Lower lobe of right lung (tissue), 2 donors: Measurements from ENCODE around the gene ANGPTL3. TPM values are rescaled to one million over a fixed set of nuclear protein-coding genes. Genes with fewer than 3 reads are reported as not detected.

Experiments used
- ATAC-seq, 2 donors: fragments of 200-7000 bp; cut with Tn5 transposase; one replicate each; pipeline ENCODE4 v1.9.1; 2020 to 2022; ENCODE audit warnings: mild to moderate bottlenecking in 2 of 2, moderate library complexity in 2 of 2
- DNase-seq: peaks from one replicate; pipeline ENCODE4 v3.0.0-alpha.2; 2020
- H3K27ac ChIP-seq: fragments of 200-600 bp; one replicate; pipeline ENCODE4 v1.8.0; 2022
- H3K27me3 ChIP-seq: fragments of 200-600 bp; one replicate; pipeline ENCODE4 v1.8.0; 2022; ENCODE audit warnings: low read depth
- H3K36me3 ChIP-seq: fragments of 200-600 bp; one replicate; pipeline ENCODE4 v1.8.0; 2022; ENCODE audit warnings: mild to moderate bottlenecking
- H3K4me1 ChIP-seq: fragments of 200-600 bp; one replicate; pipeline ENCODE4 v1.8.0; 2022
- H3K4me3 ChIP-seq: fragments of 200-600 bp; one replicate; pipeline ENCODE4 v1.8.0; 2022; ENCODE audit warnings: mild to moderate bottlenecking
- H3K9me3 ChIP-seq: fragments of 200-600 bp; one replicate; pipeline ENCODE4 v1.8.0; 2022
- intact Hi-C: fragments of 100-400 bp; cut with DNase I; formaldehyde crosslinking; loops from one replicate; pipeline ENCODE4 v1.11.0; 2022
- total RNA-seq: library from RNA; stranded (reverse); fragmentation: NEBNext Ultra II Directional; extraction: Animal tissue kit (Norgen Biotek cat#: 25700); gene quantifications from one replicate; pipeline ENCODE4 v1.2.1, GENCODE V29; 2021
- TF ChIP-seq, protein P1 (sequence below): fragments of 200-600 bp; IDR thresholded peaks from one replicate; pipeline ENCODE4 v1.8.0; 2022; ENCODE audit warnings: antibody characterized with exemption, mild to moderate bottlenecking
- donor health status: DM: no; HTN: yes; CAD: no; lungs with severe emphysema.

Gene ANGPTL3
- total RNA-seq, 1 donor from 2014 or later: not detected

DNA sequence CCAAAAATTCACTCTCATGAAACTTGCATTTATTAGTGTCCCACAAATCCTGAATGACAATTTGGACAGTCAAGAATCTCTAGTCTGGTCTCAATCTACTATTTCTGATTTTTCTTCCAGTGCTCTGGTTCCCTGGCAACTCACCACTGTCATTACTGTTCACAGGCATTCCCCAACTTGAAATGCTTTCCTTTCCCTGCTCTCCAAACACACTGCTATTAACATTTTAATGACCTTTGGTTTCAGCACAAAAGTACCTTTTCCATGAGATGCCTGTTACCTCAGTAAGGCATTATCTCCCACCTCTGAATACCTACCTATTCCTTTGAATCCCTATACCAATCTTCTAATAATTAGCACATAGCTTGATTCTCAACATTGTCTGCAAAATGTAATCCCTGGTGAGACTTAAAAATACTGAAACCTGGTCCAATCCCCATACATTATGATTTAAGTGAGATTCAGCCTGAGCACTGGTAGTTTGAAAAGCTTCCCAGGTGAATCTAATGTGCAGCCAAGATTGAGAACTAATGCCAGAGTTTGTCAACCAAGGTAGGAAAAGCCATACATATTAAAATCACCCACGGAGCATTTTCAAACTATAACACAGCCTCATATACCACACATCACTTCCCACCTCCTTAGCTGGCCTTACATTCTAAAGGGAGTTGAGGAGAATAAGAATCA is 11.7 kb upstream of the ANGPTL3 start:
- no peaks in the 10 kb centered on the region for H3K9me3 ChIP-seq
- no peaks in the 10 kb centered on the region for H3K4me1 ChIP-seq
- DNase-seq (no peak), ATAC-seq (no peak)
- intact Hi-C loops: no loop called here
- no peaks in the 10 kb centered on the region for H3K27me3 ChIP-seq
- no peak overlapping the region for H3K27ac ChIP-seq
- TF ChIP-seq, protein P1, sequence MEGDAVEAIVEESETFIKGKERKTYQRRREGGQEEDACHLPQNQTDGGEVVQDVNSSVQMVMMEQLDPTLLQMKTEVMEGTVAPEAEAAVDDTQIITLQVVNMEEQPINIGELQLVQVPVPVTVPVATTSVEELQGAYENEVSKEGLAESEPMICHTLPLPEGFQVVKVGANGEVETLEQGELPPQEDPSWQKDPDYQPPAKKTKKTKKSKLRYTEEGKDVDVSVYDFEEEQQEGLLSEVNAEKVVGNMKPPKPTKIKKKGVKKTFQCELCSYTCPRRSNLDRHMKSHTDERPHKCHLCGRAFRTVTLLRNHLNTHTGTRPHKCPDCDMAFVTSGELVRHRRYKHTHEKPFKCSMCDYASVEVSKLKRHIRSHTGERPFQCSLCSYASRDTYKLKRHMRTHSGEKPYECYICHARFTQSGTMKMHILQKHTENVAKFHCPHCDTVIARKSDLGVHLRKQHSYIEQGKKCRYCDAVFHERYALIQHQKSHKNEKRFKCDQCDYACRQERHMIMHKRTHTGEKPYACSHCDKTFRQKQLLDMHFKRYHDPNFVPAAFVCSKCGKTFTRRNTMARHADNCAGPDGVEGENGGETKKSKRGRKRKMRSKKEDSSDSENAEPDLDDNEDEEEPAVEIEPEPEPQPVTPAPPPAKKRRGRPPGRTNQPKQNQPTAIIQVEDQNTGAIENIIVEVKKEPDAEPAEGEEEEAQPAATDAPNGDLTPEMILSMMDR: no peak
- H3K4me3 ChIP-seq: no peak overlapping the region
- peaks cover 12% of the 10 kb centered on the region for H3K36me3 ChIP-seq

DNA sequence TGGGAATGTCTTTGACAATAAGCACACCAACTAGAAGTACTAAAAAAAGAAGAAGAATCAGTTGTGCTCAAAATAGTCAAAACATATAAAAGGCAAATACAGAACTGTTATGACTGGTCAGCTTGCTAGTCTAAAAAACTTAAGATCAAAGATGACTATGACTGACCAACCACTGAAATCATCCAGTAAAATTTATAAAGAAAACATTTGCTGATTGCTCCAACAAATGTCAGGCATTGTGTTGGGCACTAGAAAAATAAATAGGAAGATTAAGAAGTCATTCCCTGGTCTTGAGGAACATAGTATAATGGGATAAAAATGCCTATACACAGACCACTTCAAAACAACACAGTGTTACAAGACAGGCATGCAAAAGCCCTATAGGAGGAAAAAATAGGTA is 9.3 kb upstream of the ANGPTL3 start:
- Histone ChIP-seq H3K4me1 (no peaks in the 10 kb centered on the region), H3K27me3 (no peaks in the 10 kb centered on the region), H3K27ac (no peak overlapping the region), H3K36me3 (peaks cover 6% of the 10 kb centered on the region), H3K9me3 (no peaks in the 10 kb centered on the region), H3K4me3 (no peak overlapping the region)
- TF ChIP-seq, protein P1: no peak
- no peak for DNase-seq
- no peak for ATAC-seq
- intact Hi-C loops: no loop called here

DNA sequence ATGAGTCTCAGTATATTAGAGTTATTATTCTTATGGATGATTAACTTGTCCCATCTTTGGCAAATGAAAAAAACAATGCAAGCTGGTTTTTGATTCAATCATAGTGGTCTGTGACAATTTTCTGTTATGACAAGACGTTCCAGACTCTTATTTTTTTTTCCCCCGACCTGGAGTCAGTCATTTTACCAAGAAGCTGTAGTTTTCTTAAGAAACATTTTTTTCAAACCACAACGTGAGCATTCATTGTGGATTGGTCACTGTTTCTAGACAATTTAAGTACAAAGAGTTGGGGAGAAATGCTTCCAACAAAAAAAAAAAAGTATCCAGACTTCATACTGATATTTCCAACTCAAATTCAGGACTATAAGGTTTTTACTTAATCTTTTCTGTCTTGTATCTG is 8.0 kb upstream of the ANGPTL3 start:
- TF ChIP-seq, protein P1: no peak
- no peak for ATAC-seq
- H3K36me3 ChIP-seq: peaks cover 6% of the 10 kb centered on the region
- no peaks in the 10 kb centered on the region for H3K9me3 ChIP-seq
- intact Hi-C loops: no loop called here
- H3K27ac ChIP-seq: no peak overlapping the region
- H3K27me3 ChIP-seq: no peaks in the 10 kb centered on the region
- no peak overlapping the region for H3K4me3 ChIP-seq
- H3K4me1 ChIP-seq: no peaks in the 10 kb centered on the region
- no peak for DNase-seq

DNA sequence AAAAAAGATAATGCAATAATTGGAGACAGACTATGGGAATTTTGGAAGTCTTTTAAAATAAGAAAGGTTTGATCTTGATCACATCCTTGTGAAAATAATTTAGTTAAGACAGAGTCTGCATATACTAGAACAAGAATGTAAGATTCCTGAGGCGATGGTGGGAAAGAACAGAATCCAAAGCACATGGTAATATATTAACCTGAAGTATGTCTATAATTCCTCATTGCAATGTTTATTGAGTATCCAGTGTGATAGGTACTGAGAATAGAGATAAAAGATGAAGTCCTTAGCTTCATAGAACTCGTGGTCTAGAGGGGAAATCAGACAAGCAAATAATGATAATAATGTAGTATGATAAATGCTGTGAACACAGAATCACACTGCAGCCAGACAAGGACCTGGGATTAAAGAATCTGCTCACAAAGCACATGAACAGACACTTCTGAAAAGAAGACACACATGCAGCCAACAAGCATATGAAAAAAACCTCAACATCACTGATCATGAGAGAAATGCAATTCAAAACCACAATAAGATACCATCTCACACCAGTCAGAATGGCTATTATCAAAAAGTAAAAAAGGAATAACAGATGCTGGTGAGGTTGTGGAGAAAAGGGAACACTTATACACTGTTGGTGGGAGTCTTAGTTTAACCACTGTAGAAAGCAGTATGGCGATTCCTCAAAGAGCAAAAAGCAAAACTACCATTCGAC is 6.9 kb upstream of the ANGPTL3 start:
- Histone ChIP-seq H3K27ac (no peak overlapping the region), H3K36me3 (peaks cover 6% of the 10 kb centered on the region), H3K4me3 (no peak overlapping the region), H3K27me3 (no peaks in the 10 kb centered on the region), H3K9me3 (no peaks in the 10 kb centered on the region), H3K4me1 (no peaks in the 10 kb centered on the region)
- intact Hi-C loops: no loop called here
- TF ChIP-seq, protein P1: no peak
- no peak for ATAC-seq
- no peak for DNase-seq

DNA sequence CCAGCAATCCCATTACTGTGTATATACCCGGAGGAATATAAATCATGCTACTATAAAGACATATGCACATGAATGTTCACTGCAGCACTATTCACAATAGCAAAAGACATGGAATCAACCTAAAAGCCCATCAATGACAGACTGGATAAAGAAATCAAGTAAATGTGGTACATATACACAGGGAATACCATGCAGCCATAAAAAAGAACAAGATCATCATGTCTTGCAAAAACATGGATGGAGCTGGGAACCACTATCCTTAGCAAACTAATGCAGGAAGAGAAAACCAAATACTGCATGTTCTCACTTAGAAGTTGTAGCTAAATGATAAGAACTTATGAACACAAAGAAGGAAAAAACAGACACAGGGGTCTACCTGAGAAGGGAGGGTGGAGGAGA is 6.4 kb upstream of the ANGPTL3 start:
- Histone ChIP-seq H3K9me3 (no peaks in the 10 kb centered on the region), H3K4me1 (no peaks in the 10 kb centered on the region), H3K4me3 (no peak overlapping the region), H3K36me3 (peaks cover 6% of the 10 kb centered on the region), H3K27me3 (no peaks in the 10 kb centered on the region), H3K27ac (no peak overlapping the region)
- ATAC-seq: no peak
- TF ChIP-seq, protein P1: no peak
- no peak for DNase-seq
- intact Hi-C loops: no loop called here
